Gastrocnemius medialis (tissue), 4 donors: Measurements from ENCODE around the gene PDGFC. TPM values are rescaled to one million over a fixed set of nuclear protein-coding genes. Genes with fewer than 3 reads are reported as not detected.

Experiments
- ATAC-seq, 2 donors: fragments of 150-250 bp; one replicate each; pipeline ENCODE4 v1.9.1; 2016
- DNase-seq, 2 donors: peaks; one replicate each; pipeline ENCODE4 v3.0.0-alpha.2; 2019
- H3K27ac ChIP-seq, 4 donors: fragments of 200-600 bp; sonication (generic); 1 replicate in 1 of 4; 2 replicates in 3 of 4; pipeline ENCODE4 v1.5.1; 2016 to 2018; ENCODE audit warnings: mild to moderate bottlenecking in 2 of 4, moderate library complexity in 1 of 4
- H3K27me3 ChIP-seq, 3 donors: fragments of 200-600 bp; sonication (generic) in 2 of 3; 1 replicate in 1 of 3; 2 replicates in 2 of 3; pipeline versions ENCODE4 v1.5.1 to v1.6.0; 2016 to 2019; ENCODE audit warnings: mild to moderate bottlenecking in 1 of 3, moderate library complexity in 1 of 3
- H3K36me3 ChIP-seq, 2 donors: fragments of 200-600 bp; sonication (generic) in 1 of 2; one replicate each; pipeline ENCODE4 v1.5.1; 2017 to 2018
- H3K4me1 ChIP-seq, 2 donors: fragments of 200-600 bp; sonication (generic) in 1 of 2; one replicate each; pipeline ENCODE4 v1.5.1; 2016 to 2017; ENCODE audit warnings: mild to moderate bottlenecking in 2 of 2
- H3K4me3 ChIP-seq, 4 donors: fragments of 200-600 bp; sonication (generic) in 3 of 4; 1 replicate in 1 of 4; 2 replicates in 3 of 4; pipeline ENCODE4 v1.5.1; 2016 to 2019; ENCODE audit warnings: mild to moderate bottlenecking in 2 of 4
- H3K9me3 ChIP-seq, 3 donors: fragments of 200-600 bp; sonication (generic) in 2 of 3; 1 replicate in 1 of 3; 2 replicates in 2 of 3; pipeline ENCODE4 v1.5.1; 2016 to 2019
- CTCF ChIP-seq, 5 experiments: fragments of 450-650 bp in 3 of 5; fragments of 200-600 bp in 2 of 5; sonication (generic) in 2 of 5; IDR thresholded peaks in 4 of 5; conservative IDR thresholded peaks in 1 of 5; 1 replicate in 4 of 5; 2 replicates in 1 of 5; pipeline ENCODE4 v1.5.1; 2016 to 2019; ENCODE audit warnings: antibody characterized with exemption in 5 of 5, mild to moderate bottlenecking in 3 of 5, moderate library complexity in 3 of 5
- POLR2A ChIP-seq, 2 donors: fragments of 450-650 bp; IDR thresholded peaks; one replicate each; pipeline ENCODE4 v1.6.1; 2017; ENCODE audit warnings: antibody characterized with exemption in 2 of 2, mild to moderate bottlenecking in 2 of 2, moderate library complexity in 2 of 2
- in situ Hi-C, 4 donors: fragments of 200-750 bp; cut with MboI; loops; one replicate each; pipeline versions ENCODE4 v1.15.0 to v1.8.0; 2017; ENCODE audit warnings: low sequenced_read_pairs in 4 of 4
- intact Hi-C: fragments of 100-400 bp; cut with DNase I; formaldehyde crosslinking; loops from one replicate; pipeline ENCODE4 v1.15.1; 2023; ENCODE audit warnings: low total_unique reads
- total RNA-seq, 4 donors: library from RNA; depleted of rRNA; stranded (reverse); fragments of >200 nt; gene quantifications; one replicate each; pipeline versions ENCODE4 v1.1.0 to v1.2.3, GENCODE V29; 2016

The PDGFC gene
- total RNA-seq, 4 donors from 2014 or later = 4.4 to 10.7 (median 6.3) TPM

GRCh38 chr4:156786713-156787112 lies 184.9 kb downstream of the PDGFC start:
- intact Hi-C loops (no loop called here), in situ Hi-C loops (loop anchor here in 1 of 4 donors (25.0 kb wide), 1 partner anchor 176 kb away; the partner anchor contains the start of gene PDGFC)
- DNase-seq (no peak), ATAC-seq (no peak)
- TF ChIP-seq CTCF (IDR thresholded peaks at IDR 0.05 in 4 of 5, conservative IDR thresholded peaks at IDR 0.05 in 1 of 5) = no peak
- TF ChIP-seq POLR2A (IDR thresholded peaks at IDR 0.05) = no peak
- no peaks in the 10 kb centered on the region for H3K27me3 ChIP-seq
- no peaks in the 10 kb centered on the region for H3K36me3 ChIP-seq
- no peaks in the 10 kb centered on the region for H3K9me3 ChIP-seq
- peaks cover 0 to 3% of the 10 kb centered on the region in 2 donors for H3K4me1 ChIP-seq
- H3K27ac ChIP-seq = no peak overlapping the region
- H3K4me3 ChIP-seq = no peak overlapping the region

- H3K4me3 ChIP-seq = no peak overlapping the region
- no peaks in the 10 kb centered on the region for H3K9me3 ChIP-seq
- no peaks in the 10 kb centered on the region for H3K36me3 ChIP-seq
- no peak overlapping the region for H3K27ac ChIP-seq
- peaks cover 0 to 3% of the 10 kb centered on the region in 2 donors for H3K4me1 ChIP-seq
- no peaks in the 10 kb centered on the region for H3K27me3 ChIP-seq
- DNase-seq (no peak), ATAC-seq (no peak)
- TF ChIP-seq POLR2A (IDR thresholded peaks at IDR 0.05) = no peak
- no peak for TF ChIP-seq CTCF (IDR thresholded peaks at IDR 0.05 in 4 of 5, conservative IDR thresholded peaks at IDR 0.05 in 1 of 5)
- intact Hi-C loops = no loop called here
- in situ Hi-C loops = loop anchor here in 1 of 4 donors (25.0 kb wide), 1 partner anchor 177 kb away; the partner anchor contains the start of gene PDGFC
Observed at GRCh38 chr4:156784970-156785369, 186.6 kb downstream of the PDGFC start.

GRCh38 chr4:156783966-156784365 lies 187.6 kb downstream of the PDGFC start:
- H3K36me3 ChIP-seq = no peaks in the 10 kb centered on the region
- no peak for ATAC-seq
- intact Hi-C loops (no loop called here), in situ Hi-C loops (loop anchor here in 1 of 4 donors (25.0 kb wide), 1 partner anchor 178 kb away; the partner anchor contains the start of gene PDGFC)
- no peak for DNase-seq
- H3K4me3 ChIP-seq = no peak overlapping the region
- TF ChIP-seq CTCF (IDR thresholded peaks at IDR 0.05 in 4 of 5, conservative IDR thresholded peaks at IDR 0.05 in 1 of 5) (no peak), POLR2A (IDR thresholded peaks at IDR 0.05) (no peak)
- no peaks in the 10 kb centered on the region for H3K9me3 ChIP-seq
- peaks cover 0 to 7% of the 10 kb centered on the region in 2 donors for H3K4me1 ChIP-seq
- no peak overlapping the region for H3K27ac ChIP-seq
- no peaks in the 10 kb centered on the region for H3K27me3 ChIP-seq

- H3K27me3 ChIP-seq = no peaks in the 10 kb centered on the region
- intact Hi-C loops (no loop called here), in situ Hi-C loops (loop anchor here in 1 of 4 donors (25.0 kb wide), 1 partner anchor 180 kb away; the partner anchor contains the start of gene PDGFC)
- no peak for TF ChIP-seq POLR2A (IDR thresholded peaks at IDR 0.05)
- TF ChIP-seq CTCF (IDR thresholded peaks at IDR 0.05 in 4 of 5, conservative IDR thresholded peaks at IDR 0.05 in 1 of 5) = no peak
- peaks cover 0 to 10% of the 10 kb centered on the region in 2 donors for H3K4me1 ChIP-seq
- no peaks in the 10 kb centered on the region for H3K36me3 ChIP-seq
- DNase-seq (no peak), ATAC-seq (no peak)
- H3K4me3 ChIP-seq = no peak overlapping the region
- H3K9me3 ChIP-seq = no peaks in the 10 kb centered on the region
- no peak overlapping the region for H3K27ac ChIP-seq
Observed at GRCh38 chr4:156782491-156782890, 189.1 kb downstream of the PDGFC start.

GRCh38 chr4:156781852-156782251 lies 189.7 kb downstream of the PDGFC start:
- H3K9me3 ChIP-seq = no peaks in the 10 kb centered on the region
- no peak overlapping the region for H3K27ac ChIP-seq
- in situ Hi-C loops = loop anchor here in 1 of 4 donors (25.0 kb wide), 1 partner anchor 180 kb away; the partner anchor contains the start of gene PDGFC
- no peak for ATAC-seq
- intact Hi-C loops = no loop called here
- H3K27me3 ChIP-seq = no peaks in the 10 kb centered on the region
- H3K4me1 ChIP-seq = peaks cover 0 to 9% of the 10 kb centered on the region in 2 donors
- no peaks in the 10 kb centered on the region for H3K36me3 ChIP-seq
- DNase-seq = no peak
- no peak for TF ChIP-seq POLR2A (IDR thresholded peaks at IDR 0.05)
- no peak overlapping the region for H3K4me3 ChIP-seq
